ENCODE results near the gene CMSS1. TPM values are rescaled to one million over a fixed set of nuclear protein-coding genes. Genes with fewer than 3 reads are reported as not detected.

The CMSS1 gene
- total RNA-seq, 1 donor from 2014 or later = 9.2 TPM

GRCh38 chr3:100184948-100185570 lies 367.4 kb downstream of the CMSS1 start:
- Histone ChIP-seq H3K36me3 (no peaks in the 10 kb centered on the region), H3K27me3 (no peaks in the 10 kb centered on the region), H3K4me1 (peaks cover 0 to 7% of the 10 kb centered on the region in 2 donors), H3K9me3 (peaks cover 0 to 2% of the 10 kb centered on the region in 2 donors), H3K4me3 (no peak overlapping the region), H3K27ac (no peak overlapping the region)
- no peak for DNase-seq (ENCODE audit: low spot score in 2 of 2)
- TF ChIP-seq CTCF (IDR thresholded peaks at IDR 0.05) = no peak
- intact Hi-C loops (cut with DNase I) = no loop called here

- H3K4me1 ChIP-seq = peaks cover 0 to 7% of the 10 kb centered on the region in 2 donors
- H3K27ac ChIP-seq = no peak overlapping the region
- intact Hi-C loops (cut with DNase I) = no loop called here
- no peaks in the 10 kb centered on the region for H3K27me3 ChIP-seq
- no peak overlapping the region for H3K4me3 ChIP-seq
- no peaks in the 10 kb centered on the region for H3K36me3 ChIP-seq
- no peak for TF ChIP-seq CTCF (IDR thresholded peaks at IDR 0.05)
- no peak for DNase-seq (ENCODE audit: low spot score in 2 of 2)
- H3K9me3 ChIP-seq = no peaks in the 10 kb centered on the region
Observed at GRCh38 chr3:100185847-100186246, 368.2 kb downstream of the CMSS1 start.

GRCh38 chr3:100189444-100189964 lies 371.8 kb downstream of the CMSS1 start:
- Histone ChIP-seq H3K4me3 (no peak overlapping the region), H3K4me1 (peaks cover 0 to 7% of the 10 kb centered on the region in 2 donors), H3K9me3 (no peaks in the 10 kb centered on the region), H3K27me3 (no peaks in the 10 kb centered on the region), H3K27ac (no peak overlapping the region), H3K36me3 (no peaks in the 10 kb centered on the region)
- DNase-seq (ENCODE audit: low spot score in 2 of 2) = no peak
- intact Hi-C loops (cut with DNase I) = no loop called here
- TF ChIP-seq CTCF (IDR thresholded peaks at IDR 0.05) = no peak

GRCh38 chr3:100195375-100195774 lies 377.7 kb downstream of the CMSS1 start:
- Histone ChIP-seq H3K36me3 (no peaks in the 10 kb centered on the region), H3K27ac (no peak overlapping the region), H3K4me3 (no peak overlapping the region), H3K4me1 (no peaks in the 10 kb centered on the region), H3K9me3 (no peaks in the 10 kb centered on the region), H3K27me3 (no peaks in the 10 kb centered on the region)
- intact Hi-C loops (cut with DNase I) = no loop called here
- TF ChIP-seq CTCF (IDR thresholded peaks at IDR 0.05) = no peak
- no peak for DNase-seq (ENCODE audit: low spot score in 2 of 2)

GRCh38 chr3:100197876-100198275 lies 380.2 kb downstream of the CMSS1 start:
- no peaks in the 10 kb centered on the region for H3K9me3 ChIP-seq
- H3K4me3 ChIP-seq = no peak overlapping the region
- H3K4me1 ChIP-seq = no peaks in the 10 kb centered on the region
- H3K27ac ChIP-seq = no peak overlapping the region
- no peaks in the 10 kb centered on the region for H3K36me3 ChIP-seq
- no peaks in the 10 kb centered on the region for H3K27me3 ChIP-seq
- no peak for TF ChIP-seq CTCF (IDR thresholded peaks at IDR 0.05)
- intact Hi-C loops (cut with DNase I) = no loop called here
- no peak for DNase-seq (ENCODE audit: low spot score in 2 of 2)

All from ascending aorta (tissue), 2 donors.